GM21447 (cell line): Measurements from ENCODE around the gene FAM83C.
A peak's percentile ranks its signal among the peaks of the same experiment; 100 is the strongest.
"Not testable (repeated sequence)": the region's sequence is repeated elsewhere in the genome, so short reads cannot be mapped to it uniquely, and the experiment has no call there.

Experiments
- ATAC-seq: cut with Tn5 transposase; IDR thresholded peaks from one replicate; pipeline ENCODE4 v1.9.1; 2021; ENCODE audit not compliant: unreplicated experiment

The FAM83C gene

DNA sequence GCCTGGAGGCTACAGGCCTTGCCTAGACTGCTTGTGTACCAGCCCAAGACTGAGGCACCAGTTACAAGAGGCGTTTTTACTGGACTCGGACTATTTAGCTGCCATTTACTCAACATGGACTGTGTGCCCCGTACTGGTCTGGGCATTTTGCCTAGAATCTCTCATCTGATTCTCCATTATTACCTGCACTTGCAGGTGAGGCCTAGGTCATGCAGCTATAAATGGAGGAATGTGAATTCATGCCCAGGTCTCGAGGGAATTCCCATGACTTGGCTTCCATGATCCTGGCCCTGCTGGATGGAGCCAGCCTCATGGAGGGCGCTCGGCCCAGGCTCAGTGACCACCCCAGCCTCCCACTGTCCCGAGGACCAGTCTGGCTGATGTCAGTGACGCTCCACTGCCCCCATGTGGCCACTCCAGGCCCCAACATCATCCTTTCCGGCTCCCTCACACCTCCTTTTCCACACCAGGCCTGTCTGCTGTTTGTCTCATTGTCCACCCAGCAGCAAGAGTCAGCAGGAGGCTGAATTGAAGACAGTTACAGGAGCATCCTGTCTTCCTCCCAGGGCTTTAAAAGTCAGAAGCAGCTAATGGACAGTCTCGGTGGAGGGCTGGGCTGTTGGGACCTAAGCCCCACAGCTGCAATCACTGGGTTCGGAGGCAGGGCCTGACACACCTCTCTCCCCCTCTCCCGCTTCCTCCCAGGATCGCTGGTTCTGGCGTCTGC lies 23.0 kb downstream of the FAM83C start:
- ATAC-seq = no peak

- no peak for ATAC-seq
Observed at GRCh38 chr20:35267092-35267491, 25.1 kb downstream of the FAM83C start.

DNA sequence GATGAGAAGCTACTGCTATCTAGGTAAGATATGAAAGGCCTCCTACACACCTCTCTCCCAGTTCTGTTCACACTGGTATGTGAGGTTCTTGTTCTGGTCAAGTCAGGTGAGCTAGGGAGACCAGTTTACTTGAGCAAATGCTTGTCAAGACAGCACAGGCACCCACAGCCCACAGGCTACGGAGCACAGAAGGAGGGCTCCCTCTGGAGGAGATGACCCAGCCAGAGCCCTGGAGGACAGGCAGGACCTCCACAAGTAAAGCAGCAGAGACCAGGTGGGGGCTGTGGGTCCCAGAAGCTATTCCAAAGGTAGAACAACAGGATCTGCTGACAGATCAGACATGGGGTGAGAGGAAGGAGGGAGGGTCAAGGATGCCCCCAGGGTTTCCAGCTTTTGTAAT lies 27.5 kb downstream of the FAM83C start:
- no peak for ATAC-seq

DNA sequence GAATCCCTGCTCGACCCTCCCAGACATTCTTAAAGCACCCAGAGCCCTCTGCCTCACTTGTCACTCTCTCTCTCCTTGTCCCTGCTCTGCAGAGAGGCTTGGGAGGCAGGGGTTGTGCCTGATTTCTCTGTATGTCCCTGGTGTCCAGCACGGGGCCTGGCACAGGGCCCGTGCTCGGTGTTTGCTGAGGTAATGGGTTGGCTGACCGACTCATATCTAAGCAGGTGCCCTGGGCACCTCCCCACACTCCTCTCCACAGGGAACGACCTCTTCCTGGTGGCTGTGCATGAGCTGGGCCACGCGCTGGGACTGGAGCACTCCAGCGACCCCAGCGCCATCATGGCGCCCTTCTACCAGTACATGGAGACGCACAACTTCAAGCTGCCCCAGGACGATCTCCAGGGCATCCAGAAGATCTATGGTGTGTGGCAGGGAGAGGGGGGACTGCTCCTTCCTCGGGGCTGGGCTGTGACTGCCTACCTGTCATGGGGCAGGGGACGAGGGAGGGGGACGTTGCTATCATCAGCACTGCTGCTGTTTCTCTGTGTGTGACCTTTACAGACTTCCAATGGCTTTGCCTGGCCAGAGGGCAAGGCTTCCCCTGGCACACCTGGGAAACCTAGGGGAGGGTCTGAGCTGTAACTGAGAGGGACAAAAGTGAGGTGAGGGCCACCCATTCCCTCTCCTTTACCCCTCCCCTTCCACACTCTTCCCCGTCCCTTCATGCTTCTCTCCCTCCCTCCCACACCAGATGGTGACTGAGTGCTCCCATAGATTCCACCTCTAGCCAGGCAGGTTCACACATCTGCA lies 28.5 kb downstream of the FAM83C start:
- no peak for ATAC-seq

DNA sequence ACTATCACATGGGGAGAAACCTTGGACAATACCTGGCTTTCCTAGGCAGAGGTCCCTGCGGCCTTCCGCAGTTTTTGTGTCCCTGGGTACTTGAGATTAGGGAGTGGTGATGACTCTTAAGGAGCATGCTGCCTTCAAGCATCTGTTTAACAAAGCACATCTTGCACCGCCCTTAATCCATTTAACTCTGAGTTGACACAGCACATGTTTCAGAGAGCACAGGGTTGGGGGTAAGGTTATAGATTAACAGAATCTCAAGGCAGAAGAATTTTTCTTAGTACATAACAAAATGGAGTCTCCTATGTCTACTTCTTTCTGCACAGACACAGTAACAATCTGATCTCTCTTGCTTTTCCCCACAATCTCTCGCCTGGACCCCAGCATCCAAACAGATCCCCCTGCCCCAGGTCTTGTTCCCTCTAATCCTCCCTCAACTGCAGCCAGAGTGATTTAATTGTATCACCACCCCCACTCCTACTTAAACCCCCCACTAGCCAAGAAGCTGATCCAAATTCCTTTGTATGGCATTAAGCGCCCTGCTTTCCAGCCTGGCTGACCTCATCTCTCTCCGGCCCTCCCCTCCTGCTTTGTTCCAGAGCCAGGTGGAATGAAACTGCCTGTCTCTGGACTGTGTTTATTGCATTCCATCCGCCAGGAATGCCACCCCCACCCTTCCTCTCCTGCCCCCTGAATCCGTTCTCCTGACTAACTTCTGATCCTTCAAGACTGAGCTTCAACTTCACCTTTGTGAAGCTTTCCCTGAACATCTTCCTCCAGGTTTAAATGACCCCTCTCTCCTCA lies 29.3 kb downstream of the FAM83C start:
- not testable (repeated sequence) for ATAC-seq

- not testable (repeated sequence) for ATAC-seq
Observed at GRCh38 chr20:35262321-35262720, 29.9 kb downstream of the FAM83C start.

GRCh38 chr20:35260426-35260825 lies 31.8 kb downstream of the FAM83C start:
- ATAC-seq = no peak

- ATAC-seq = no peak
Observed at GRCh38 chr20:35257175-35257909, 34.9 kb downstream of the FAM83C start.

GRCh38 chr20:35254448-35254999 lies 37.7 kb downstream of the FAM83C start:
- no peak for ATAC-seq

DNA sequence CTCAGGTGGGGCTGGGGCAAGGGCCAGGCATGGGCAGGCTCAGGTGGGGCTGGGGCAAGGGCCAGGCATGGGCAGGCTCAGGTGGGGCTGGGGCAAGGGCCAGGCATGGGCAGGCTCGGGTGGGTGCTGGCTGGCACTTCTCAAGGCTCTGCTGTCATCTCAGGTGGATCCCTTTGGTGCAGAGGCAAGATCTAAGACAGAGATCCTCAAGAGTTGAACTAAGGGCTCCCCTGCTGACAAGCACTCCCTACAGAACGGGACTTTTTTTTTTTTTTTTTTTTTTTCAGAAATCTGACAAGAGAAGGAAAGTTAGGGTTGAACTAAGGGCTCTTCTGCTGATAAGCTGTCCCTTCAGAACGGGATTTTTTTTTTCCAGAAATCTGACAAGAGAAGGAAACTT lies 39.2 kb downstream of the FAM83C start:
- ATAC-seq = no peak

- not testable (repeated sequence) for ATAC-seq
Observed at GRCh38 chr20:35252598-35252997, 39.6 kb downstream of the FAM83C start.

- ATAC-seq = peak; percentile 68
Observed at GRCh38 chr20:35252037-35252461, 40.2 kb downstream of the FAM83C start.

- ATAC-seq = no peak
Observed at GRCh38 chr20:35251613-35251940, 40.6 kb downstream of the FAM83C start.

DNA sequence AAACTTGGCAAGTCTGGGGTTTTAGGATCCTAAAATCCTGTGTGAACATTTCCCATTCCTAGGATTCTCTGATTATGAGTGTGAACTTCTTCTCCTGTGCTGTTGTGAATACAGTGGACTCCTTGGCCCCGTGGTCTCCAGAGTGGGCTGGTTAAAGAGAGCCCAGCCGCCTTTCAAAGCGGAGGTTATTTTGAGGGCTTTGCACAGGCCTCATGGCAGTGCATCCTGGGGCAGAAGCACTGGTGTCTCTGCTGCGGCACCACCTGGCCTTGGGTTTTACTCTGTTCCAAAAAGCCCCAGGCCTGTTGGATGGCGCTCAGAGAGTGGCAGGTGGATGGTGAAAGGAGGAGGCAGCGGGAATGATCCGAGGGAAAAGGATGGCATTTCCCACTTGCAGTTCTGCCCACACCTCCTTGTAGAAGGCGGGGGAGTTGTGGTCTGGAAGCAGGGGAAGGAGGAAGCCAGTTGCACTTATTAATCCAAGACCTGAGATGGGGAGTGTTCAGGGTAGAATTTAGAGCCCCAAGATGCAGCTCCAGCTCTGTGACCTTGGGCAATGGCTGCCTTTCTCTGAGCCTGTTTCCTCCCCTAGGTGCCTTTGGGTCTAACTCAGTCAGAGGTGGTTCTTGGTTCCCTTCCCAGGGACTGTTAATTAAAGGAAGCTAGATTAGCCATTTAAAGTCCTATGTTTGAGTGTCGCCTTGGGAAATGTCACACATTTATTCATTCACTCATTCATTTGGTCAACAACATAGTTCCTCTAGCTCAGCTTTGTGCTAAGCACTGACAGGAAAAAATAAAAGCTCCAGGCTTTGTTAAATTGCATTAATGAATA lies 43.4 kb downstream of the FAM83C start:
- no peak for ATAC-seq

DNA sequence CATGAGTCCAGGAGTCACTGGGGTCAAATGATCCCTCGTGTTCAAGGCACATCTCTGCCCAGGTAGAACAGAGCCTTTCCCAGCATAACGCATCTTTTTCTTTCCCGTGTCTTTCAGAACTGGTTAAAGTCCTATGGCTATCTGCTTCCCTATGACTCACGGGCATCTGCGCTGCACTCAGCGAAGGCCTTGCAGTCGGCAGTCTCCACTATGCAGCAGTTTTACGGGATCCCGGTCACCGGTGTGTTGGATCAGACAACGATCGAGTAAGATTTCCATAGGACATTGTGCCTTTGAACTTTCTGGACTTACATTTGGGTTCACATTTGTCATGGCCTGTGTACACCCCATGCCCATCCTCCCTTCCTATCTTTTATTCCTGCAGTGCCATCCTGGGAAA lies 45.5 kb downstream of the FAM83C start:
- no peak for ATAC-seq

DNA sequence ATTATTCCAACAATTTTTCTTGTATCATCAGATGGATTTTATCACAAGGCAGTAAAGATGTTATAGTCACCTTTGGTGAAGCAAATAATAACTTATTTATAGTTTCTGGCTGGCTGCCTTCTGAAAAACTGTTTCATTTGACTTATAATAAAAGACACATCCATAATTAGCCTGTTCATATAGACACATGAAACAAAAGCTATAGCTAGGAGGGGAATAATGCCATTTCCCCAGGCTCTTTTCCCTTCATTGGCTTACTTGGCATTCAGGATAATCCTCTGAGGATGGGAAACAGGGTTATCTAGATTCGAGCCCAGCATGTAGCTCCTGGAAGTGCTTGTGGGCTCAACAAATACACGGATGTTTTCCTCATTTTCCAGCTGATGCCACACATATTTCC lies 48.2 kb downstream of the FAM83C start:
- ATAC-seq = no peak

DNA sequence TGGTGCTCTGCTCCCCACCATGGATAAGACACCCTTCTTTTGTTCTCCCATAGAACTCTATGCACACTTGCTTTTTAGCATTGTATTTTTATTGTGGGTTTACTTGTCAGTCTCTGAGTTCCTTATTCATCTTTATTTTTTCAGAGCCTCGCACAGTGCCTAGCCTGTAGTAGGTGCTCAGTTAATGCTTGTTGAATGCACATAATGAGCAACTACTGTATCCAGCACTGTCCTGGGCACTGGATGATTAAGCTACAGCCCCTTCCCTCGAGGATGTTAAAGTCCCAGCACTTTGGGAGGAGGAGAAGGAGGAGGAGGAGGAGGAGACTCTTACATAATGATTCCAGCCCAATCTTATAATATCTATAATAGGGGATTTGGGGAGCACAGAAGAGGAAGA lies 48.9 kb downstream of the FAM83C start:
- no peak for ATAC-seq

GRCh38 chr20:35240811-35241293 lies 51.4 kb downstream of the FAM83C start:
- no peak for ATAC-seq

GRCh38 chr20:35240083-35240810 lies 52.0 kb downstream of the FAM83C start:
- ATAC-seq = no peak
